Stimulated activated CD4-positive, alpha-beta T cell treated with anti-CD3 and anti-CD28 coated beads, Interleukin-15, amount 100 ng/mL, for 24 hours (primary cell): ENCODE measurements around the gene PIK3CB.
"Not testable (repeated sequence)": the region's sequence is repeated elsewhere in the genome, so short reads cannot be mapped to it uniquely, and the experiment has no call there.

Experiments used
- DNase-seq: peaks from one replicate; pipeline ENCODE4 v3.0.0-alpha.2; 2020

The PIK3CB gene

DNA sequence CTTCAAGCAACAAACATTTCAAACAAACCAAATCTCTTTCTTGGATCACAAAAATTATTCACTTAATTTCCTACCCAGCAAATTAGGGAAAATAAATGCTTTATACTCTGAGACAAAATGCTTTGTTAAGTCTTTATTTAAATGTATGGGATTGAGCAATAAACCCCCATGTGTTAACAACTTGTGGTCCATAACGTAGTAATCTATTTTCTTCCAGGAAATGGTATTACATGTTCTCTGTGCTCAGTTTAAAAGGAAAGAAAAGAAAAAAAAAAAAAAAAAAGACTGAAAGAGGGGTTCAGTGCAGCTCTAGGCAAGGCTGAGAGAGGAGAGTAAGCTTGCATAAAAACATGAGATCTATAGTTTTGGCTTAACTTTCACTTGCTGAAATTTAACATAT is 102.3 kb downstream of the PIK3CB start:
- no peak for DNase-seq

DNA sequence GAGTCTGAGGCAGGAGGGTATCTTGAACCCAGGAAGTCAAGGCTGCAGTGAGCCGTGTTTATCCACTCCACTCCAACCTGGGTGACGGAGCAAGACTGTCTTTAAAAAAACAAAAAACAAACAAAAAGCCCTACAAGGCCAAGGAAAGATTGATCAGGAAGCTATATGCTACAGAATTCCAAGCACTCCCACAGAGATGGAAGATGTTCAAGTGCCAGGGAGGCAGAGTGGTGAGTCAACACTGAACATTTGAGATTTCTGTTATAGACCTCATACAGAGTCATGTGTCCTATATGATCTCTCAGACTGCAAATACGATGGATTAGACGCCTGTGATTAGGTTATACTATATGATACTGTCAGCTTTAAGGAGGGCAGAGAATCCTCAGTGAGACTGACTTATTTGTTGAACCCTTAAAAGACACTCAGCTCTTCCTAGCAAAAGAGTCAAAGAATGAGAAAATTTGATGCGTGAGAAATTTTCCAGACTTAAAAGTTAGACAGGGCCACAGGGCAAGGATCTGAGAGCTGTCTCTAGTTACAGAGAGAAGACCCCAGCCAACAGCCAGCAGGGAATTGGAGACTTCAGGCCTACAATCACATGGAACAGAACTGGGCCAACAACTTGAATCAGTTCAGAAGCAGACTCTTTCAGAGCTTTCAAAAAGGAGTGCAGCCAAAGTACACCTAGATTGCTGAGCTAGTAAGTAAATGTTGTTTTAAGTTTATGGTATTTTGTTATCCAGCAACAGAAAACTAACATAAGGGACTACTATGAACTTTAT is 107.6 kb downstream of the PIK3CB start:
- no peak for DNase-seq

DNA sequence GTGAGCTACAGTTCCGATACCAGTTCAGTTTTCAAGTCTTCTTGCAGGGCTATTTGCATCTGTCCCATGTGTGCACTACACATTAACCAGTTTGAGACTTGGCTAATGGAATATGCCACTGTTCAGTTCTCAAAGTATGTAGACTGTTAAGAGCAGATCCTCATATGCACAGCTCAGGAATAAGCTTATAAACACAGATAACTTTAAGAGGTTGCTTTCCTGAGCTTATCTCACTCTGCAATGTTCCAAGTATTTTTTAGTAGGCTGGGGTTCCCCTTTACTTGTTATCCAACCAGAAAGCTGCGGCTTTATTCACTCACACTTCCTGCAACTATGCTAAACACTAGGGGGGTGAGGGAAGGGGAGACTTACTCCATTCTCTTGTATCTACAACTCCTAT is 108.7 kb downstream of the PIK3CB start:
- not testable (repeated sequence) for DNase-seq

DNA sequence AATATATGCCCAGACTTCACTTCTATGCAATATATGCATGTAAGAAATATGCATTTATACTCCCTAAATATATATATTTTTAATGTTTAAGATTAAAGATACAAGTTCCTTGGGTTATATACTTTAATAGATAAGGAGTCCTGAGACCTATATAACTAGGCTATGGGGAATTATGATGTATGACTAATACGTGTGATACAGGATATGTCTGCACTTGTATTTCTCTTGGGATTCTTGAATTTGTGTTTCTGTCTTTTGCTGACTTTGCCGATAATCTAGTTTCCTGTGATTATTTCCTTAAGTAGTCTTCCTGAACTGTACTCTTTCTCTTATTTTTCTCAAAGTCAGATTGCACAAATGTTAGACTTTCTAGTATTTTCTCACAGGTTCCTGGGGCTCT is 109.6 kb downstream of the PIK3CB start:
- DNase-seq, result no peak

DNA sequence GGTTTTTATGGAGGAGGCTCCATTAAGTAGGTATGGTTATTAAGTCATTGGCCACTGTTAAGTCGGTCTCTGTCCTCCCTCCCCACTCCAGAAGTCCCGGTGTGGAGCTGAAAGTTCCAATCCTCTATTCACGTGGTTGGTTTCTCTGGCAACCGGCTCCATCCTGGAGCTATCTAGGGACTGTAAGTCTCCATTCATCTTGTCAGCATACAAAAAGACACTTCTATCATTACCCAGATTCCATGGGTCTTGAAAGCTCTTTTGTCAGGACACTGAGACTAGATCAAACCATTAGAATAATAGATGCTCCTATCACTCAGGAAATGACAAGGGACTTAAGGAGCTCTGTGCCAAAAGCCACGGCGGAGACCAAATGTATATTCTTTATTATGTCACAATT is 110.3 kb downstream of the PIK3CB start:
- no peak for DNase-seq

DNA sequence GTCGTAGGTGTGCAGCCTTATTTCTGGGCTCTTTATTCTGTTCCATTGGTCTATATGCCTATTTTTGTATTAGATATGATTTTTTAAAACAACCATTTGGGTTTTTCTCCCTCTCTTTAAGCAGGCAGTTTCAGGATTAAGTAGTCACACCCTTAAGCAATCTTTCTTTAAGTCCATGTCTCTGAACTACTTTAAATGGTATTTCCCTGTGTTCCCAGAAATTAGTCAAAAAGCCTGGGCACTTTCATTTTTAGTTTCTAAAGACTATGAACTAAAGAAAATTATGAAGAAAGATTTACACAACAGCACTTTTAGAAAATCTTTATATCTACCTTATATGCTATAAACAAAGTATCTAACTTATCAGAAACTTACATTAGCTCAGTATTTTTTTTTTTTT is 115.9 kb downstream of the PIK3CB start:
- no peak for DNase-seq

DNA sequence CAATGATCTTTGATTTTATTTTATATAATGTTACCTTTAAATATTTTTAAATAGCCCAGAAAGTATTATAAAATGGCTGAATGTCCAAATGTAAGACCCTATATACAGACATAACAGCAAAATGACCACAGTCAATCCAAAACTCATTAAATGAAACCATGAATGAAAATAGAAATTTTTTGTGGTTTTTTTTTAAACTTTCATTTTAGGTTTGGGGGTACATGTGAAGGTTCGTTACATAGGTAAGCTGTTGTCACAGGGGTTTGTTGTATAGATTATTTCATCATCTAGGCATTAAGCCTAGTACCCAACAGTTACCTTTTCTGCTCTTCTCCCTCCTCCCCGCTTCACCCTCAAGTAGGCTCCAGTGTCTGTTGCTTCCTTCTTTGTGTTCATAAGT is 117.4 kb downstream of the PIK3CB start:
- no peak for DNase-seq

DNA sequence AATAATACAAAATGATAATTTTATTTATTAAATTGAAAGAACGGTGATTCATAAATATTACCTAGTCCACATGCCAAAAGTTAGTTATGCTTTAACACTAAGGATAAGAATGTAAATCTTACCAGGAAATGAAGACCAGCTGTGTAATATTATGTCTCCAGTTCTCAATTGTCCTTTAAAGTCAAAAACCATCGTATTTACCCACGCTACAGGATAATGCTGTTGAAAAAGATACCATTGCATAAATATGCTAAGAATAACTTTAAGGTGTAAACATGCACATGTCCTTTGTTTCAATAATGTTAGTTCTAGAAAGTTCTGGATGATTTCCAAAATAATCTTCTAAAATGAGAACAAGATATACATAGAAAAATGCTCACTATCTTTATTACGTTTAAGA is 122.6 kb downstream of the PIK3CB start:
- no peak for DNase-seq

DNA sequence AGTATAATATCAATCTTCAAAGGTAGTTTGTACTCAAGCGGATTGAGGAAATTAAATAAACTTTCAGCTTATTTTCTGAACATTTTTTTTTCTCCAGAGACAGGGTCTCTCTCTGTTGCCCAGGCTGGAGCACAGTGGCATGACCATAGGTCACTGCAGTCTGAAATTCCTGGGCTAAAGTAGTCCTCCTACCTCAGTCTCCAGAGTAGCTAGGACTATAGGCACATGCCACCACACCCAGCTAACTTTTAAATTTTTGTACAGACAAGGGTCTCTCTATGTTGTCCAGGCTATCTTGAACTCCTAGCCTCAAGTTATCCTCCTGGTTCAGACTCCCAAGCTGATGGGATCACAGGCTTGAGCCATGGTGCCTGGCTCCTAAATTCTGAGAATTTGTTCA is 129.1 kb downstream of the PIK3CB start:
- no peak for DNase-seq

DNA sequence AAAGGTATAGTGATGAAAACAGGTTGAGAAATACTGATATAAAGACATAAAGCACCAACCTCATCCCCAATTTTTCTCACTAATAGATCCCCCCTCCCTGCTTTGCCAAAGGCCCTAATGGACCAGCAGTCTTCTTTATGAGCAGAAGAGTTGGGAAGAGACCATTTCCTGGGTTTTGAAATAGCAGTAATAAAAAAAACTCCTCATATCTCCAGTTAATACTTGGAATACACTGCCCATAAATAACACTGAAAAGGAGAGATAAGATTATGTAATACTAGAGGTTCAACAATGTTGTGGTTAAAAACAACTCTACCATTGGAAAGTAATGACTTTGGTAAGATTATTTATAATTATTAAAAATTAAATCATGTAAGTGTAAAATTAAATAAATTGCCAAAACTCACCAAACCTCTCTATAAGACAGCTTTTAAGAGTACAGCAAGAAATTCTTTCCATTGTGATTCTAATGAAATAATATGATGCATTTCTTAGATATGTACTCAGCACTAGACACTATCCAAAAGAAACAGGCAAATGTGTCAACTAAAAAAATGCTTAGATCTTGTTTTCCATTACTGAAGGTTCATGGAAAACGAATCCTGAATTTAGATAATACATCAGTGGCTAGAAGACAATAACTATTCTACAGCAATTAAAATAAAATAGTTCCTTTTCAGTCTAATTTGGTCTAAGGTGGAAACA is 137.9 kb downstream of the PIK3CB start:
- no peak for DNase-seq

DNA sequence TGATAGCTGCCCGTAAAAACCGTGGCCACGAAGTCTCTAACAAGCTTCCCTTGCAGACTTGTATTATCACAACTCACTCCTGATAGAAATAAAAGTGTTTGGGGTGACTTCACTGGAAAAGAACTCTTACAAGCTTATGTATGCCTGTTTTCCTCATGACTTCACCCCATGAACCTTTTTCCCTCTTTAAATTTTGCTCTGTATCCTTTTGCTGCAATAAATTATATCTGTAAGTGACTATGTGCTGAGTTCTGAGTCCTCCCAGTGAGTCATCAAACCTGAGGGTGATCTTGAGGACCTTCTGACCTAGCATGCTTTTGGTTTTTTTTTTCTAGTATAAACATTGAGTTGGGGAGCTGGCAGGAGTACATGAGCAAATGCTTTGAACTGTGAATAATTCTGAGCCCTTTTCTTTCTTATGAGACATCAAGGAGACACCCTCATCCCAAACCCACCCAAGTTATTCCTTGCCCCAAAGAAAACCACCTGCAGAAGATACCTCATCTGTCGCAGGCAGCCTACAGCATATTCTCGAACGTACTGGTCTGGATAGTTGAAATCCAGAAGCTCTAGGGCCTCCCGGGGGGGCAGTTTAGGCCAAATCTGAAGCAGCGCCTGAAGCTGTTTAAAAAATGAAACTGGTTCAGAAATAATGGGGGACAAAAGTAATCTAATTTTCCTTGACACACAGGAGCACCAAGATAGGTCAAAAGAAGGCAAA is 140.3 kb downstream of the PIK3CB start:
- no peak for DNase-seq

DNA sequence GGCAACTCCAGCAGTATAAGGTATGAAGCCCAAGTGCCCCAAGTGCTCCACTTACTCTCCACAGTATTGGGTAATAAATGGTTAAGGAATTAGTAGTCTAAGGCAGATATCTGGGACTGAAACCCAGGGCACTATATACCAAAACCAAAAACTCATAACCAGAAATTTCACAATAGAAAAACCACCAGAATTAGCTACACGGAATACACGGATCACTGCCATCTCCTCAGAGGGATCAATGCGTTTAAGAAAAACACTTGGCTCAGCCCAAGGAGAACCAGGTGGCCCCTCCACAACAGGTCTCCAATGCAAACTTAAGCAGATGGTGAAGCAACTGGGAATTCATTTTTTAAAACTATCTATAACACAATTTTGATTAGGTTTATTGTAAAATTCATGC is 142.6 kb downstream of the PIK3CB start:
- DNase-seq, result no peak

DNA sequence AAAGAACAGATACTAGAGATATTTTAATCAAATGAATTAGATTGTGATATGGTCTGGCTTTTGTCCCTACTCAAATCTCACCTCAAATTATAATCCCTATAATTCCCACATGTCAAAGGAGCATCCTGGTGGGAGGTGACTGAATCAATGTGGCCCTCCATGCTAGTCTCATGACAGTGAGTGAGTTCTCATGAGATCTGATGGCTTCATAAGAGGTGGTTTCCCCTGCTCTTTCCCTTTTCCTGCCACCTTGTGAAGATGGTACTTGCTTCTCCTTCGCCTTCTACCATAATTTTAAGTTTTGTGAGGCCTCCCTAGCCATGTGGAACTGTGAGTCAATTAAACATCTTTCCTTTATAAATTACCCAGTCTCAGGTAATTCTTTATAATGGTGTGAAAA is 143.4 kb downstream of the PIK3CB start:
- no peak for DNase-seq

DNA sequence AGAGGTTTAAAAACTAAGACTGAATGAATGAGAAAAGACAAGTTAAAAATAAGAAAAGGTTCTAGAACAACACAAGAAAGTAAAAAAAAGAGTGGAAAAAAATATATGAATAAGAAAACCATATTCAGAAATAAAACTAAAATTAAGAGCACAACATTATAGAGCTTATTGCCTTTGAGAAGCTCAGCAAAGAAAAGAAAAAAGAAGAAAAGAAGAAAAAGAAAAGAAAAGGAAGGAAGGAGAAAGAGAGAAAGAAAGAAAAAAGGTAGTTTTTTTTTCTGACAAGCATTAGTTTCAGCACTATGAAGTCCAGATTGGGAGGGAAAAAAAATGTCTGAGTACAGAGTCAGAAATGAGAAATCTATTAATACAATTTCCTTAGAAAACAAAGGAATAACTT is 144.7 kb downstream of the PIK3CB start:
- no peak for DNase-seq

DNA sequence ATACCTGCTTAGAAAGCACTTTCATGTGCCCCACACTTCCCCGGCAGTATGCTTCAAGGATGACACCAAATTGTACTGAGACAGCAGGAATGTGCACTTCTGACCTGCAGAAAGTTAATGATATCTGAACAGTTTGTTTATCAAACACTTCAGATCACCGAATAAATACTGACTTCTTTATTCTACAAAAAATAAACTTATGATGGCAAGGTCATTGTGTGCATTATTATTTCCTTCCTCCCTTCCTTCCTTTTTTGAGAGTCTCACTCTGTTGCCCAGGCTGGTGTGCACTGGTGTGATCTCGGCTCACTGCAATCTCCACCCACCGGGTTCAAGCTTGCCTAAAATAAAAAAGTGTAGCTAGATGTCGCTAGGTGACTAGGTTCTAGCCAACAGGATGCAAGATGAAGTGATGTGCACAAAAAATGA is 145.8 kb downstream of the PIK3CB start:
- no peak for DNase-seq

DNA sequence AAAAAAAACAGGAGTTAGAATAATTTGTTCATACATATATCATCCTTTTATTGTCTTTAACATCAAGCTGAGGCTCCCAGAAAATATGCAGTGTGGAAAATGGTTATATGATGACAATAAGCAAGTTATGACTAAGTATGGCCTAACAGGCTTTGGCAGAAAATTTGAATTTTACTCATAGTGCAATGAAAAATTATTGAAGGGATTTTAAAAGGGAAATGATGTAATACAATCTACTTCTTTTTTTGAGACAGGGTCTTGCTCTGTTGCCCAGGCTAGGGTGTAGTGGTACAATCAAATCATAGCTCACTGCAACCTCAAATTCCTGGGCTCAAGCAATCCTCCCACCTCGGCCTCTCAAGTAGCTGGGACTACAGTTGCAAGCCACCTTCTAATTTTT is 147.5 kb downstream of the PIK3CB start:
- no peak for DNase-seq

DNA sequence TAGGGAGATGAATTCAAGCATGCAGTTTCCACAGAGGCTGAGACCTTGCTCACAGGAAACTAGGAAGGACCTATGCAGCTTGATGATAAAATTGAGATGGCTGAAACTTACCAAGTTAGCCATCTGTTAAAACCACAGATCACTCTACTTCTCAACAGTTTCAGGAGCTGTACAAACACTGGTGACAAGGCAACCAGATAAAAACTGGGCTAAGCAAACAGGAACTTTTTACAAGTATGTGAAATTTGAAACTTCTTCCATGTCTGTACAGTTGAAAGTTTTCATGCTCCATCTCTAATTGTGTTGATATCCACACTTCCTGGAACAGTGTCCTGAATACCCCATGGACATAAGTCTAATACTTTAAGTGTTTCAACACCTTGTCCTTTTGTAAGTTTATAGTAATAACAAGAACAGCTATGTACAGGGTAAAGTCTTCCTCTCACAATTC is 147.9 kb downstream of the PIK3CB start:
- no peak for DNase-seq

DNA sequence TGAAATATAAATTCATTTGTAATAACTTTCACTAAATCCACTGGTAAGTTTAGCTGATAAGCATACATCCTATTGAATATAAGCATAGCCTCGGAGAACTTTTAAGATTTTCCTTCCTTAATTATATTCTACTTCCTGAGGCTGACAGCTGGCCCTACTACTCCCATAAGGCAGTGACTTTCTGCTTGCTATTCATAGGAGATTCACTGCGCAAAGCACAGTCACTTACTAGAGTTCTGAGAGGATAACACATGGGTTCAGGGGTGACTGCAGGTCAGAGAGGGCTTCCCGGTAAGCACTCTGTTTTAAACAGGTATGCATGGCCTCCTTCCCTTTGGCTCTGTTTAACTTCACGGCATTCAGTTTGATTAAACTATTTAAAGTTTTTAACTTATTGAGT is 150.3 kb downstream of the PIK3CB start:
- DNase-seq, result no peak

DNA sequence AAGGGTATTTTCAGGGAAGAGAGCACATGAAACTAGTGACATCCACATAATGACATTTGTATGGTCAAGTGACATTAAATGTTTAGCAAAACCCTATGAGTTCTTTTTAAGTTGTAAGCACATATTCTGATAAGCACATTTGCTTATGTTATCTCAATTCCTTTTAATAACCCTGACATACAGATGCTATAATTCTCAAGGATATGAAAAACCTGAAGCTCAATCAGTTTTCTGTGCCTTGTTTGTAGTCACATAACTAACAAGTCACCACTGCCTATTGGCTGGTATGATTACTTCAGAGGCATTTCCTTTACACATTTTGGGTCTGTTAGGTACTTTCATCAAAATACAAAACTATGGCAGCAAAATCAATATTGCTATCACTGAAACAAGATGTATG is 152.1 kb downstream of the PIK3CB start:
- no peak for DNase-seq

DNA sequence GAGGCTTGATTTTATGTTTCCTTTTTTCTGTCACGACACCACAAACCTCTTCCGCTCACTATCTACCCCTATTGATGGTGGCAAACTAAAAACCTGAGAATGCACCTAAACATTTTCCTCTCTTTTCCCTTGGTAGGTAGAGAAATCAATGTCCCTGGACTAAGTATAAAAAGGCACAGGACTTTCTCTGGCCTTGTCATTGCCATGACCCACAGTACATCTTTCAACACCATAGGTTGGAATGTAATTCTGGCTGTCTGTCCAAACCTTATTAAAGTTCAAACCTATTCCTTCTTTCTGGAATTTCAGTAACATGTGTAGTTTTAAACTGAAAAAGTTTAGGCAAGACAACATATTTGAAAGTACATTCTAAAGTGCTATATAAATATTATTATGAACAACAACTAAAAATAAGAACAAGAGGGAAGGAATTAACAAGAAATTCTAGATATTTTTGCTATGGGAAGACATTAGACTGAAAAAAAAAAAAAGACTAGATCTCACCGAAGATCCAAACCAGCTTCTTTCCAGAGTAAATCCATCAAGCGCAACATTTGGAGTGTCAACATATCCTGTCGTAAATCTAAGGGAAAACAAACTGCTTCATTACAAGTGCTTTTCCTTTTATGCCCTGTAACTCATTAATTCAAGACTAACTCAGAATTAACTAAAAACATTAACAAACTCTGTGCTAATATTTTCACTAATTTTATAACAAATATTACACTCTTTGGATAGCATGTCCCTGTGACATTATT is 153.1 kb downstream of the PIK3CB start:
- no peak for DNase-seq

DNA sequence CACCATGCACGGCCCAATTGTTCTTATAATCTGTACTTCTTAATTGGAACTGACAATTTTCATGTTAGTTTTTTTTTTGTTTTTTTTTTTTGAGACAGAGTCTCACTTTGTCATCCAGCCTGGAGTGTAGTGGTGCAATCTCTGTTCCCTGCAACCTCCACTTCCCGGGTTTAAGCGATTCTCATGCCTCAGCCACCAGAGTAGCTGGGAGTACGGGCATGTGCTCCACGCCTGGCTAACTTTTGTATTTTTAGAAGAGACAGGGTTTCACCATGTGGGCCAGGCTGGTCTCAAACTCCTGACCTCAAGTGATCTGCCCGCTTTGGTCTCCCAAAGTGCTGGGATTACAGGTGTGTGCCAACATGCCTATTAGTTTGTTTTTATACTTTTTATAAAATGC is 153.8 kb downstream of the PIK3CB start:
- not testable (repeated sequence) for DNase-seq

DNA sequence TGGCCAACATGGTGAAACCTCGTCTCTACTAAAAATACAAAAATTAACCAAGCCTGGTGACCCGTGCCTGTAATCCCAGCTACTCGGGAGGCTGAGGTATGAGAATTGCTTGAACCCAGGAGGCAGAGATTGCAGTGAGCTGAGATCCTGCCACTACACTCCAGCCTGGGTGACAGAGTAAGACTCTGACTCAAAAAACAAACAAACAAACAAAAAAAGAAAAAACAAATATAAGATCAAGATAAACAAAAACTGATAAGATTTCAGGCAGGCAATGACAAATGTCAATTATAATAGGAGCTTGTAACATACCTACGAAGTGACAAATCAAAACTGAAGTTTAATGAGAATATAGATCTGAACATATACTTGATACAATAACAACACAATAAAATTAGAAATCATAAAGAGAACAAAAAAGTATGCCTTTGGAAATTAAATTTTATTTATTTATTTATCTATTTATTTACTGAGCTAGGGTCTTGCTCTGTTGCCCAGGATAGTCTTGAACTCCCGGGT is 155.8 kb downstream of the PIK3CB start:
- no peak for DNase-seq

DNA sequence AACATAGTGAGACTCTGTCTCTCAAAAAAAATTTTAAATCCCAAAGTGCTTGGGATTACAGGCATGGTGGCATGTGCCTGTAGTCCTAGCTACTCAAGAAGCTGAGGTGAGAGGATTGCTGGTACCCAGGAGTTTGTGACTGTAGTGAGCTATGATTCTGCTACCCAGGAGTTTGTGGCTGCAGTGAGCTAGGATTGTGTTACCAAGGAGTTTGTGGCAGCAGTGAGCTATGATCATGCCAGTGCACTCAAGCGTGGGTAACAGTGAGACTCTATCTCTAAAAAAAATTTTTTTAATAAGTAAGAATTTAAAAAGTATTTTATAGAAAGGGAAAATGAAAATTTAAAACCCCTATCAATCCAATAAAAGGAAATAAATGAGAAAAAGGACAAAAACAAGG is 156.6 kb downstream of the PIK3CB start:
- DNase-seq, result no peak
